OCI-LY3 (cell line): ENCODE data around the gene PDGFA.
A peak's percentile ranks its signal among the peaks of the same experiment; 100 is the strongest.

Source experiments
- H2AFZ ChIP-seq: fragments of 200-600, 300-600 bp; shearing (Covaris generic); 2 replicates; pipeline ENCODE4 v1.6.0; 2014; ENCODE audit warnings: antibody characterized with exemption, low read depth, low read length
- H3K27ac ChIP-seq: fragments of 200-600, 300-600 bp; sonication (generic); 2 replicates; pipeline ENCODE4 v1.5.1; 2014; ENCODE audit warnings: mild to moderate bottlenecking, low read length, moderate library complexity, mixed read lengths
- H3K27me3 ChIP-seq: fragments of 200-600, 300-600 bp; sonication (generic); 2 replicates; pipeline ENCODE4 v1.6.1; 2014; ENCODE audit warnings: low read depth, low read length, mixed read lengths
- H3K36me3 ChIP-seq: fragments of 200-600, 300-600 bp; sonication (generic); replicated peaks from 2 replicates; pipeline ENCODE3; 2014; ENCODE audit warnings: low read depth, low read length, mixed read lengths
- H3K4me1 ChIP-seq: fragments of 300-600, 200-600 bp; sonication (generic); 2 replicates; pipeline ENCODE4 v1.6.1; 2014; ENCODE audit warnings: low read length, mixed read lengths
- H3K4me2 ChIP-seq: fragments of 200-600, 300-600 bp; sonication (generic); 2 replicates; pipeline ENCODE4 v1.6.1; 2014; ENCODE audit warnings: low read length, mixed read lengths
- H3K4me3 ChIP-seq: fragments of 300-600, 200-600 bp; sonication (generic); 2 replicates; pipeline ENCODE4 v1.5.1; 2014; ENCODE audit warnings: antibody characterized with exemption, mild to moderate bottlenecking, low read length, moderate library complexity
- H3K79me2 ChIP-seq: fragments of 300-600, 200-600 bp; shearing (Covaris generic); 2 replicates; pipeline ENCODE4 v1.6.1; 2014; ENCODE audit warnings: mild to moderate bottlenecking, low read length, mixed read lengths
- H3K9ac ChIP-seq: fragments of 300-600, 200-600 bp; shearing (Covaris generic); 2 replicates; pipeline ENCODE4 v1.6.0; 2014; ENCODE audit warnings: mild to moderate bottlenecking, low read length, moderate library complexity
- H3K9me3 ChIP-seq: fragments of 200-600, 300-600 bp; shearing (Covaris generic); 2 replicates; pipeline ENCODE4 v1.6.1; 2014; ENCODE audit warnings: low read length, mixed read lengths; ENCODE audit not compliant: insufficient read depth
- H4K20me1 ChIP-seq: fragments of 200-600, 300-600 bp; sonication (generic); 2 replicates; pipeline ENCODE4 v1.6.1; 2016; ENCODE audit warnings: low read length, mixed read lengths; ENCODE audit not compliant: insufficient read depth
- CTCF ChIP-seq: fragments of 200-600, 300-600 bp; sonication (generic); IDR thresholded peaks from 2 replicates; pipeline ENCODE4 v1.5.1; 2014; ENCODE audit warnings: antibody characterized with exemption, low read length, low read depth
- EZH2phosphoT487 ChIP-seq: fragments of 200-600 bp; shearing (Covaris generic); IDR thresholded peaks from 2 replicates; pipeline ENCODE4 v1.6.1; 2018; ENCODE audit warnings: antibody characterized with exemption, mixed run types, low read depth

PDGFA gene

DNA sequence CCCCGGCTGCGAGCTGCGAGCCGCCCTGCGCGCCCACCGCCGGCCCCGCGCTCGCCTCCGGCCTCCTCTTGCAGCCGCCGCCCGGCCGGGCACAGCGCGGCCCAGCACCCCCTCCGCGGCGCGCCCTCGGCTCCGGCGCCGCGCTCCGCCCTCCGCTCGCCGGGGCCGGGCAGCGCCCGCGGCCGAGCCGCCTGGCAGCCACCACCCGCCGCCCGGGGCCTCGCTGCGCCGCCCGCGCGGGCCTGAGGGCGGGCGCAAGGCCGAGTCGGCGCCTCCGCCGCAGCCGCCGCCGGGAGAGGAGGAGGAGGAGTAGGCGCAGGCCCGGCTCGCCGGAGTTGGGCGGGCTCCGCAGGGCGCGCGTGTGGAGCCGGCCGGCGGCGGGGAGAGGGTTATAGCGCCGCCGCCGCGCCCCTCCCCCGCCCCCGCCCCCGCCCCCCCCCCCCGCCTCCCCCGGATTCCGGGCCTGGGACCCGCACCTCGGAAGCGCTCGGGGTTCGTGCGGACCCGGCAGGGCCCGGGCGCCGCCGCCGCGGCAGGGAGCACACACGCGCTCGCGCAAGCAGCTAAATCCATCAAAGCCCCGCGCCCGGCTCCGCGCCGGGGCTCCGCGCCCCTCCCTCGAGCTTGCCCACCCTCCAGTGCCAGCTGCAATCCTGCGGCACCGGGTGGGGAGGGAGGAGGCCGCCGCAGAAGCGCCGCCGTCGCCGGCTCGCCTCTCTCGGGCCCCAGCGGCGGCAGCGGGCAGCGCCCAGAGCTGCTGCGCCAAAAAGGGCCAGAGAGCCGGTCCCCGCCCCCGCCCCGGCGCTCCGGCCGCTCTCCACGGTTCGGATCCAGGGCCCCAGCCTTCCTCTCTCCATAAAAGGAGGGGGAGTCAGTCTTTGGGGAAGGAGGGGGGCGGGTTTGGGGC lies at the start of gene PDGFA:
PDGFA (minus strand) TSS at position 363 of the 907 bp plus-strand sequence. CDS start 845 bp downstream, outside the sequence.
- Histone ChIP-seq H3K9ac (peak within 1 kb of the TSS; percentile 35; the same call in 1 of the 2 replicates), H3K9me3 (no peaks in the 10 kb centered on the region), H3K4me1 (no peaks in the 10 kb centered on the region), H3K4me2 (peak within 1 kb of the TSS; percentile 68), H3K4me3 (peak within 1 kb of the TSS; percentile 80), H3K27me3 (no peaks in the 10 kb centered on the region), H4K20me1 (no peaks in the 10 kb centered on the region), H3K36me3 (no peaks in the 10 kb centered on the region), H2AFZ (no peak within 1 kb of the TSS), H3K79me2 (no peaks in the 10 kb centered on the region), H3K27ac (no peak within 1 kb of the TSS)
- TF ChIP-seq EZH2phosphoT487: no peak
- no peak for TF ChIP-seq CTCF

DNA sequence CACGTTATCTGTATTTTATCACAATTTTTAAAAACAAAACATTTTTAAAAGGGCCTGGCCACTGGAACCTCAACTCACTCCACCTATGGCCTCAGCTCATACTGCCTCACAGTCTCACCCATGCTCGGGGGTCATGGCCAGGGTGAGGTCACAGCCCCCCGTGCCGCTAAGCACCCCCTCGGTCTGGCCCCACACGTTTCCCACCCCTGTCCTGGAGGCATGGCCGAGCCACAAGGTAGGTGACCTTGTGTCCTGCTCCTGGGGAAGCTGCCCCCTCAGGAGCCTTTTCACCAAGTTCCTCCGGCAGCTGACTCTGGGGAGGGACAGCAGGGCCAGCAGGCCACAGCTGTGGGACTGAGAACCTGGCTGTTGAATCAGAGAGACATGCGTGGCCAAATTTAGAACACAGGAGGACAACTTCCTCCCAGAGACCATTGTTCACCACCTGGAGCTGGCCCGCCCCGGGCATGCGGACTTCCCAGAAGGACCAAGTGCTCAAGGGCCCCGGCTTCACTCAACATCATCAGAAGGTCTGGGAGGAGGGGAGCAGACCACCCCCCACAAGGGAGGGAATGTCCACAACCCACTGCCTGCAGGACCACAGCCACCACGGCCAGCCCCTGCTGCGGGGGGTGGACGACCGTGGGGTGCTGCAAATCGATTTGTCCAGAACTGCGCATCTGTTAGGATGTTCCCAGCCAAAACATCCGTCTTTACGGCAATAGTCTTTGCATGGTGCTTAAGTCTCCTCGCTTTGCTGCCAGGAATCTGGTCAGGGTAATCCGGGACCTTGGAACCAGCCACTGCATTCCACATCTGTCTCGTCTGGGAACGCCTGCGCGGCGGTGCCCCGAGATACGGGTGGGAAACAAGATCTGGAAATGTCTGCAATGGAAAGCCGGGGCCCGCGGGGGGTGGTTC lies 48.6 kb upstream of the PDGFA start:
- H3K9ac ChIP-seq: no peak overlapping the region
- H3K27me3 ChIP-seq: no peaks in the 10 kb centered on the region
- no peaks in the 10 kb centered on the region for H3K9me3 ChIP-seq
- H3K36me3 ChIP-seq: no peaks in the 10 kb centered on the region
- H3K4me3 ChIP-seq: no peak overlapping the region
- H3K27ac ChIP-seq: no peak overlapping the region
- no peak overlapping the region for H3K4me2 ChIP-seq
- no peaks in the 10 kb centered on the region for H3K79me2 ChIP-seq
- H2AFZ ChIP-seq: no peak overlapping the region
- TF ChIP-seq EZH2phosphoT487 (no peak), CTCF (no peak)
- H3K4me1 ChIP-seq: no peaks in the 10 kb centered on the region
- no peaks in the 10 kb centered on the region for H4K20me1 ChIP-seq

- TF ChIP-seq CTCF (no peak), EZH2phosphoT487 (no peak)
- H3K4me3 ChIP-seq: no peak overlapping the region
- no peak overlapping the region for H3K9ac ChIP-seq
- H3K4me2 ChIP-seq: no peak overlapping the region
- no peak overlapping the region for H3K27ac ChIP-seq
- H3K27me3 ChIP-seq: no peaks in the 10 kb centered on the region
- no peaks in the 10 kb centered on the region for H3K79me2 ChIP-seq
- no peak overlapping the region for H2AFZ ChIP-seq
- no peaks in the 10 kb centered on the region for H4K20me1 ChIP-seq
- no peaks in the 10 kb centered on the region for H3K9me3 ChIP-seq
- H3K36me3 ChIP-seq: no peaks in the 10 kb centered on the region
- no peaks in the 10 kb centered on the region for H3K4me1 ChIP-seq
These were observed 47.7 kb upstream of the PDGFA start for GRCh38 chr7:567305-567883.
